LNCaP clone FGC (cell line): ENCODE results near the gene MACROD1.
A peak's percentile ranks its signal among the peaks of the same experiment; 100 is the strongest.

ENCODE experiments used
- DNase-seq: peaks from one replicate; pipeline ENCODE4 v3.0.0-alpha.2; 2011; ENCODE audit warnings: low read depth
- H3K4me3 ChIP-seq: 2 replicates; pipeline ENCODE4 v1.5.1; 2011; ENCODE audit warnings: mild to moderate bottlenecking, low read depth, low read length, control low read depth
- CTCF ChIP-seq: IDR thresholded peaks from 2 replicates; pipeline ENCODE4 v1.5.1; 2012; ENCODE audit warnings: mild to moderate bottlenecking; ENCODE audit not compliant: control insufficient read depth, insufficient read depth; ENCODE audit errors: extremely low read depth

The MACROD1 gene

GRCh38 chr11:64100360-64100759, 65.6 kb downstream of the MACROD1 start:
- 0 out of 2 replicates have a peak, but pooled peaks have one; percentile 11 for TF ChIP-seq CTCF
- DNase-seq, result no peak
- H3K4me3 ChIP-seq, result no peak overlapping the region

- H3K4me3 ChIP-seq, result no peak overlapping the region
- no peak for DNase-seq
- no peak for TF ChIP-seq CTCF
These were observed 66.5 kb downstream of the MACROD1 start for GRCh38 chr11:64099436-64099835.

GRCh38 chr11:64098318-64098831, 67.5 kb downstream of the MACROD1 start:
- TF ChIP-seq CTCF, result no peak
- no peak overlapping the region for H3K4me3 ChIP-seq
- no peak for DNase-seq

- DNase-seq, result no peak
- H3K4me3 ChIP-seq, result no peak overlapping the region
- no peak for TF ChIP-seq CTCF
These were observed 68.2 kb downstream of the MACROD1 start for GRCh38 chr11:64097468-64098317.

GRCh38 chr11:64096835-64097234, 69.1 kb downstream of the MACROD1 start:
- TF ChIP-seq CTCF, result no peak
- no peak overlapping the region for H3K4me3 ChIP-seq
- no peak for DNase-seq

GRCh38 chr11:64095949-64096348, 70.0 kb downstream of the MACROD1 start:
- no peak for TF ChIP-seq CTCF
- DNase-seq, result no peak
- H3K4me3 ChIP-seq, result no peak overlapping the region
